GM23248 (cell line): ENCODE measurements around the gene KCNA5. TPM values are rescaled to one million over a fixed set of nuclear protein-coding genes. Genes with fewer than 3 reads are reported as not detected.

Source experiments
- DNase-seq: peaks from one replicate; pipeline ENCODE4 v3.0.0-alpha.2; 2015
- H2AFZ ChIP-seq: fragments of 200-600 bp; sonication (generic); 2 replicates; pipeline ENCODE4 v1.6.1; 2016; ENCODE audit warnings: antibody characterized with exemption
- H3F3A ChIP-seq: fragments of 200-600 bp; sonication (generic); 2 replicates; pipeline ENCODE4 v1.6.1; 2016; ENCODE audit warnings: mild to moderate bottlenecking, antibody characterized with exemption, mixed run types; ENCODE audit not compliant: insufficient read depth
- H3K27ac ChIP-seq: fragments of 200-600 bp; sonication (generic); 2 replicates; pipeline ENCODE4 v1.5.1; 2016; ENCODE audit warnings: mild to moderate bottlenecking
- H3K27me3 ChIP-seq: fragments of 200-600 bp; sonication (generic); replicated peaks from 2 replicates; pipeline ENCODE4 v1.6.1; 2016; ENCODE audit warnings: mild to moderate bottlenecking; ENCODE audit not compliant: insufficient read depth
- H3K36me3 ChIP-seq: fragments of 200-600 bp; sonication (generic); 2 replicates; pipeline ENCODE4 v1.6.1; 2016; ENCODE audit warnings: low read depth, mild to moderate bottlenecking
- H3K4me1 ChIP-seq: fragments of 200-600 bp; sonication (generic); 2 replicates; pipeline ENCODE4 v1.6.1; 2016; ENCODE audit warnings: mild to moderate bottlenecking; ENCODE audit not compliant: insufficient read depth
- H3K4me2 ChIP-seq: fragments of 200-600 bp; sonication (generic); one replicate; pipeline ENCODE4 v1.6.1; 2016; ENCODE audit warnings: mild to moderate bottlenecking; ENCODE audit not compliant: unreplicated experiment
- H3K4me3 ChIP-seq: fragments of 200-600 bp; sonication (generic); 2 replicates; pipeline ENCODE4 v1.5.1; 2016; ENCODE audit warnings: mild to moderate bottlenecking
- H3K79me2 ChIP-seq: fragments of 200-600 bp; sonication (generic); 2 replicates; pipeline ENCODE4 v1.6.1; 2016; ENCODE audit warnings: mild to moderate bottlenecking; ENCODE audit not compliant: insufficient read depth
- H3K9ac ChIP-seq: fragments of 200-600 bp; sonication (generic); 2 replicates; pipeline ENCODE4 v1.6.1; 2016; ENCODE audit warnings: mild to moderate bottlenecking
- H3K9me2 ChIP-seq: fragments of 200-600 bp; sonication (generic); 2 replicates; pipeline ENCODE4 v1.6.1; 2016; ENCODE audit warnings: mixed run types, mild to moderate bottlenecking, moderate library complexity; ENCODE audit not compliant: insufficient read depth
- H3K9me3 ChIP-seq: fragments of 200-600 bp; sonication (generic); one replicate; pipeline ENCODE4 v1.6.1; 2017; ENCODE audit warnings: low read depth
- H4K20me1 ChIP-seq: fragments of 200-600 bp; sonication (generic); 2 replicates; pipeline ENCODE4 v1.6.0; 2016; ENCODE audit not compliant: insufficient read depth
- EZH2 ChIP-seq: fragments of 200-600 bp; sonication (generic); IDR thresholded peaks from 2 replicates; pipeline ENCODE4 v1.6.1; 2018; ENCODE audit warnings: antibody characterized with exemption, mild to moderate bottlenecking; ENCODE audit not compliant: insufficient read depth, poor library complexity, severe bottlenecking
- EZH2phosphoT487 ChIP-seq: fragments of 200-600 bp; sonication (generic); IDR thresholded peaks from 2 replicates; pipeline ENCODE4 v1.6.1; 2018; ENCODE audit warnings: antibody characterized with exemption, moderate library complexity, mild to moderate bottlenecking, low read depth; ENCODE audit not compliant: insufficient read depth
- WGBS, 2 experiments: methylation state at CpG; one replicate each; pipeline ENCODE4 v1.1.6; 2015 to 2017; ENCODE audit warnings: low lambda C conversion rate in 2 of 2, low coverage in 1 of 2; ENCODE audit errors: missing lambda C conversion rate in 2 of 2; 5-methylcytosine and 5-hydroxymethylcytosine counted together
- in situ Hi-C: fragments of 300-500 bp; cut with MboI; formaldehyde crosslinking; loops from 2 replicates; pipeline ENCODE4 v1.15.0; 2020
- polyA plus RNA-seq: library from polyadenylated mRNA; unstranded; fragments of >200 nt; fragmentation: Nextera tagmentation; extraction: Ambion mirVana; gene quantifications from 2 replicates; pipeline ENCODE4 v1.2.1, GENCODE V29; 2016
- total RNA-seq: library from RNA; depleted of rRNA; stranded (reverse); fragments of >200 nt; shearing (Covaris generic); gene quantifications from 2 replicates; pipeline ENCODE4 v1.2.3, GENCODE V29; 2014

Gene KCNA5
- total and polyA plus RNA-seq, 2 experiments from 2014 or later, result not detected

DNA sequence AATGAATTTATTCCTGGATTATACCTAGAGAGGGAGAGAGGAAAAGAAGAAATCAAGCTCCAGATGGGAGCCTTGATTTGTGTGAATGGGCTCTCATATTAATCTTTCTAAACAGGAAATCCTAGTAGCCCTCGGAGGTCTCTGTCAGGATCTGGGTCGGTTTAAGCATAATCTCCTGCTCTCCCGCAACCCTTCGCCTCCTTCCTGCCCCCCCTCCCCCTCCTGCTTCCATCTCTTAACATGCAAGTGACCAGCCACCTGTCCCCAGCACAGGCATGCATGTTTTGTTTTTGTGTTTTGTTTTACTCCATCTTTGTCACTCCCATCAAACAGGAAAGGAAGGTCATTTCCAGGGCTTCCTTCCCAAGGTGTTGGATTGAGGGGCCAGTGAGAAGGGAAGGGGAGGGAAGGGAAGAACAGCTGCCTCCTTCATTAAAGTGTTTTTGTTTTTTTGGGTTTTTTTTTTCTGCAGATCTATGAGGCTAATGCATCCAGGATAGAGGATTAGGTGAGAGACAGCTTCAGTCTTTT lies 4.8 kb upstream of the KCNA5 start:
- no peak for DNase-seq
- H3K27ac ChIP-seq, result no peak overlapping the region
- H3K4me3 ChIP-seq, result no peak overlapping the region
- no peak overlapping the region for H2AFZ ChIP-seq
- H3K27me3 ChIP-seq, result peaks cover 37% of the 10 kb centered on the region
- H3K9me2 ChIP-seq, result no peaks in the 10 kb centered on the region
- H3K9ac ChIP-seq, result no peak overlapping the region
- H3K4me1 ChIP-seq, result no peaks in the 10 kb centered on the region
- no peak overlapping the region for H3K4me2 ChIP-seq
- in situ Hi-C loops, result no loop called here
- H3K36me3 ChIP-seq, result no peaks in the 10 kb centered on the region
- TF ChIP-seq EZH2 (no peak), EZH2phosphoT487 (no peak)
- H3K79me2 ChIP-seq, result no peaks in the 10 kb centered on the region
- H3F3A ChIP-seq, result no peaks in the 10 kb centered on the region
- no peaks in the 10 kb centered on the region for H4K20me1 ChIP-seq
- 18 to 33% methylated on average over 3 to 4 of the region's 4 CpGs for WGBS, 2 experiments
- H3K9me3 ChIP-seq, result no peaks in the 10 kb centered on the region

DNA sequence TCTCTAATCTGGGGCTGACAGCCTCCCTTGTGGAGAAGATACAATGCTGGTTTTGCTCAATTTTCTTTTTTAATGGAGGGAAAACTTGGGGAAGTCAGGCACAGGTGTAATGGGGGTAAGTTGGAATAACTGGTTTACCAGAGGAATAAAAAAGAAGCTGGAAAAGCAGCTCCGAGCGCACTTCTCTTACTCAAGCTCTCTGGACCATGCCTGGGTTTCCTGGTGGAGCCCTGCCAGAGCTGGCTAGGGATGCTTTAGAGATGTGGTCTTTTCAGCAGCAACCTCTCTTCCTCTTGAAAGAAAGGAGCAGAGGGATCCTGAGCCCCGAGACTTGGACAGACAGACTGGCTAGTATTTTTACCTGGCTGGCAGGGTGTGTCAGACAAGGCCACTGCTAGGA lies 3.9 kb upstream of the KCNA5 start:
- peaks cover 42% of the 10 kb centered on the region for H3K27me3 ChIP-seq
- 34 to 37% methylated on average over 3 of the region's 3 CpGs for WGBS, 2 experiments
- TF ChIP-seq EZH2phosphoT487 (no peak), EZH2 (no peak)

DNA sequence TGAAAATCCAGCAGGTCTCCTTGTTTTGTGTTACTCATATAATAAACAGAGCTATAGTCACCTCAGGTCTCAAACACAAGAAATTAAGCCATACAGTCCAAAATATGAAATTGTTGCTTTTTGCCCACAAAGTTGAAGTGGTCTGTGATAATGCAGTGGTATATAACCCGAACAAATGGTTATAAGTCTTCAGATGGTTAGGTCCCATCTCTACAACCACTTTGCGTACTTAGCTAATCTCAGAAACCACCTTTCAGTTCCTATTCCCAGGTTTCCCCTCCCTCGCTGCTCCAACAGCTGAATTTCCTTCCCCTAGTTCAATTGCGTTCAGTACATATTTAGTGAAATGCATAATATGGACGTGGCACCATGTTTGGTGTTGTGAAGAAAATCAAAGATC lies 3.3 kb upstream of the KCNA5 start:
- WGBS, 2 experiments, result 23 to 27% methylated on average over 5 of the region's 5 CpGs
- peaks cover 42% of the 10 kb centered on the region for H3K27me3 ChIP-seq

More for the DNA sequence above, 3.9 kb upstream of the KCNA5 start:
- H3K4me2 ChIP-seq, result no peak overlapping the region
- in situ Hi-C loops, result no loop called here
- H3K27ac ChIP-seq, result no peak overlapping the region
- H2AFZ ChIP-seq, result no peak overlapping the region
- DNase-seq, result no peak
- H4K20me1 ChIP-seq, result no peaks in the 10 kb centered on the region
- H3K9ac ChIP-seq, result no peak overlapping the region
- no peaks in the 10 kb centered on the region for H3K9me2 ChIP-seq
- H3K36me3 ChIP-seq, result no peaks in the 10 kb centered on the region
- no peaks in the 10 kb centered on the region for H3K79me2 ChIP-seq
- no peaks in the 10 kb centered on the region for H3K4me1 ChIP-seq
- H3K4me3 ChIP-seq, result no peak overlapping the region
- no peaks in the 10 kb centered on the region for H3F3A ChIP-seq
- H3K9me3 ChIP-seq, result no peaks in the 10 kb centered on the region

DNA sequence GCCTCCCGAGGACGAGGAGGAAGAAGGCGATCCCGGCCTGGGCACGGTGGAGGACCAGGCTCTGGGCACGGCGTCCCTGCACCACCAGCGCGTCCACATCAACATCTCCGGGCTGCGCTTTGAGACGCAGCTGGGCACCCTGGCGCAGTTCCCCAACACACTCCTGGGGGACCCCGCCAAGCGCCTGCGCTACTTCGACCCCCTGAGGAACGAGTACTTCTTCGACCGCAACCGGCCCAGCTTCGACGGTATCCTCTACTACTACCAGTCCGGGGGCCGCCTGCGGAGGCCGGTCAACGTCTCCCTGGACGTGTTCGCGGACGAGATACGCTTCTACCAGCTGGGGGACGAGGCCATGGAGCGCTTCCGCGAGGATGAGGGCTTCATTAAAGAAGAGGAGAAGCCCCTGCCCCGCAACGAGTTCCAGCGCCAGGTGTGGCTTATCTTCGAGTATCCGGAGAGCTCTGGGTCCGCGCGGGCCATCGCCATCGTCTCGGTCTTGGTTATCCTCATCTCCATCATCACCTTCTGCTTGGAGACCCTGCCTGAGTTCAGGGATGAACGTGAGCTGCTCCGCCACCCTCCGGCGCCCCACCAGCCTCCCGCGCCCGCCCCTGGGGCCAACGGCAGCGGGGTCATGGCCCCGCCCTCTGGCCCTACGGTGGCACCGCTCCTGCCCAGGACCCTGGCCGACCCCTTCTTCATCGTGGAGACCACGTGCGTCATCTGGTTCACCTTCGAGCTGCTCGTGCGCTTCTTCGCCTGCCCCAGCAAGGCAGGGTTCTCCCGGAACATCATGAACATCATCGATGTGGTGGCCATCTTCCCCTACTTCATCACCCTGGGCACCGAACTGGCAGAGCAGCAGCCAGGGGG lies 979 bp downstream of the KCNA5 start:
- H3K27me3 ChIP-seq, result peaks cover 52% of the 10 kb centered on the region
- in situ Hi-C loops, result no loop called here

More for the DNA sequence above, 3.3 kb upstream of the KCNA5 start:
- Histone ChIP-seq H3K9me2 (no peaks in the 10 kb centered on the region), H3K4me2 (no peak overlapping the region), H3K27ac (no peak overlapping the region), H4K20me1 (no peaks in the 10 kb centered on the region), H3F3A (no peaks in the 10 kb centered on the region), H3K79me2 (no peaks in the 10 kb centered on the region), H2AFZ (no peak overlapping the region), H3K4me1 (no peaks in the 10 kb centered on the region), H3K9me3 (no peaks in the 10 kb centered on the region), H3K36me3 (no peaks in the 10 kb centered on the region), H3K4me3 (no peak overlapping the region), H3K9ac (no peak overlapping the region)
- TF ChIP-seq EZH2phosphoT487 (no peak), EZH2 (no peak)
- in situ Hi-C loops, result no loop called here
- no peak for DNase-seq

More for the DNA sequence above, 979 bp downstream of the KCNA5 start:
- Histone ChIP-seq H3K9ac (no peak overlapping the region), H4K20me1 (no peaks in the 10 kb centered on the region), H3K9me3 (no peaks in the 10 kb centered on the region), H3K36me3 (no peaks in the 10 kb centered on the region), H2AFZ (no peak overlapping the region), H3K27ac (no peak overlapping the region), H3F3A (no peaks in the 10 kb centered on the region), H3K79me2 (no peaks in the 10 kb centered on the region), H3K4me1 (no peaks in the 10 kb centered on the region), H3K4me3 (no peak overlapping the region), H3K4me2 (no peak overlapping the region), H3K9me2 (no peaks in the 10 kb centered on the region)
- no peak for DNase-seq
- WGBS, 2 experiments, result 60 to 67% methylated on average over 58 to 62 of the region's 71 CpGs
- TF ChIP-seq EZH2phosphoT487, result no peak
- TF ChIP-seq EZH2, result no peak
